ENCODE measurements around the gene VPS39. TPM values are rescaled to one million over a fixed set of nuclear protein-coding genes. Genes with fewer than 3 reads are reported as not detected.

Gene VPS39
- total and polyA plus RNA-seq, 2 experiments from 2014 or later = 28.8 to 43.9 TPM

DNA sequence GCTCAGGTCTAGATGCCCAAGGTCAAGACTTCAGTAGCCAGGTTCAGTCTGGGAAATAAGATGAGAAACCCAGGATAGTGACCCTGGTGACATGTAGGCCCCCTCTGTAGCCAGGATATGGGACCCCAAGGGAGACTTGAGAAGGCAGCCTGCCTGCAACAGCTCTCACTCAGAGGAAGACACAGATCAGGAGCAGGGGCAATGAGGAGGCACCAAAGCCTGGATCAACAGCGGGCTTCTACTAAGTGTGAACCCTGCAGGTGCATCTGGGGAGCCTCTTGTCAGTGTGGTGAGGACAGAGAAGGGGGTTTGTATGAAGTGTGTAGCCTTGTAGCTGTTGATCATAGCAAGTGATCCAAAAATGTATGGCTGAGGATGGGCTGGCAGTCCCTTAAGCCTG lies 77.1 kb downstream of the VPS39 start:
- Histone ChIP-seq H3K27ac (no peak overlapping the region), H2AFZ (no peak overlapping the region), H3K79me2 (no peaks in the 10 kb centered on the region), H3K4me2 (no peak overlapping the region), H3K4me1 (ENCODE audit: insufficient read depth) (no peaks in the 10 kb centered on the region), H4K20me1 (ENCODE audit: insufficient read depth, poor library complexity, severe bottlenecking) (no peaks in the 10 kb centered on the region), H3K4me3 (no peak overlapping the region), H3K9me3 (ENCODE audit: low read depth) (no peaks in the 10 kb centered on the region), H3K9me2 (replicated peaks; ENCODE audit: insufficient read depth) (no peaks in the 10 kb centered on the region), H3K27me3 (peaks cover 7% of the 10 kb centered on the region), H3K36me3 (replicated peaks; ENCODE audit: insufficient read depth, low read depth) (no peaks in the 10 kb centered on the region)
- WGBS (ENCODE audit: low lambda C conversion rate, missing lambda C conversion rate) = 100% methylated on average over 1 of the region's 1 CpG
- TF ChIP-seq EZH2 (IDR thresholded peaks at IDR 0.05; ENCODE audit: borderline replicate concordance) (no peak), EZH2phosphoT487 (IDR thresholded peaks at IDR 0.05; ENCODE audit: low read depth, severe bottlenecking, unreplicated experiment) (no peak)
- TF ChIP-seq, protein P1, sequence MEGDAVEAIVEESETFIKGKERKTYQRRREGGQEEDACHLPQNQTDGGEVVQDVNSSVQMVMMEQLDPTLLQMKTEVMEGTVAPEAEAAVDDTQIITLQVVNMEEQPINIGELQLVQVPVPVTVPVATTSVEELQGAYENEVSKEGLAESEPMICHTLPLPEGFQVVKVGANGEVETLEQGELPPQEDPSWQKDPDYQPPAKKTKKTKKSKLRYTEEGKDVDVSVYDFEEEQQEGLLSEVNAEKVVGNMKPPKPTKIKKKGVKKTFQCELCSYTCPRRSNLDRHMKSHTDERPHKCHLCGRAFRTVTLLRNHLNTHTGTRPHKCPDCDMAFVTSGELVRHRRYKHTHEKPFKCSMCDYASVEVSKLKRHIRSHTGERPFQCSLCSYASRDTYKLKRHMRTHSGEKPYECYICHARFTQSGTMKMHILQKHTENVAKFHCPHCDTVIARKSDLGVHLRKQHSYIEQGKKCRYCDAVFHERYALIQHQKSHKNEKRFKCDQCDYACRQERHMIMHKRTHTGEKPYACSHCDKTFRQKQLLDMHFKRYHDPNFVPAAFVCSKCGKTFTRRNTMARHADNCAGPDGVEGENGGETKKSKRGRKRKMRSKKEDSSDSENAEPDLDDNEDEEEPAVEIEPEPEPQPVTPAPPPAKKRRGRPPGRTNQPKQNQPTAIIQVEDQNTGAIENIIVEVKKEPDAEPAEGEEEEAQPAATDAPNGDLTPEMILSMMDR (IDR thresholded peaks at IDR 0.05; ENCODE audit: poor library complexity) = no peak
- no peak for DNase-seq (ENCODE audit: low spot score)

DNA sequence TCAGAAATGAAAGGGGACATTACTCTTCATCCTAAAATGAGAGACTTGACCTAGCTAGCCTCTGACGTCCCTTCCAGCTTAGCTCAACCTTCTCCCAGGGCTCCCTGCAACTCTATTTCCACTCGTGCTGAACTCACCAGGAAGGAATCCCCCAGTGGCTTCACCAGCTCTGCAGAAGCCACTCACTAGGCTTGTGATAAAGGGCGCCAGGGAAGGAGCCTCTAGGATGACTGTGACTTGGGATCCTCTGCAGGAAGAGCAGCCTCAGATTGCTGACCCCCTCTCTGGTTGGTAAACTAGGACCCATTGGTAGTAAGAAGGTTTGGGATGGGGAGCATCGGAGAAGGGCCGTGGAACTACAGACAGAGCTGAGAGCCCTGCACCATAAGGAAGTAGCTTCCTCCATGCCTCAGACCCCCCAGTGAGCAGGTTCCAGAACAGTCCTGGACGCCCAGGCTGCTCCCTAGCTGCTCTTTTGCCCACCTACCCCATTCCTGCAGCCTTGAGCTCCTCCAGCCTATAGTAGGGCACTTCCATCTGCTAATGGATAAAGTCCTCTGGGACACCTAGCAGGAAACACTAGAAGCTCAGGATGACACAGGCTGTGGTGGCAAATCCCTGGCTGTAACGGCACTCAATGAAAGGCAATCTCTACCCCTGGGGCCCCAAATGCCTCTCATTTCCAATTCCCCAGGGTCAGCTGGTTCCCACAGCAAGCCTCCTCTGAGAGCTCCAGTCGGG lies 77.7 kb downstream of the VPS39 start:
- Histone ChIP-seq H3K79me2 (no peaks in the 10 kb centered on the region), H2AFZ (no peak overlapping the region), H3K4me1 (ENCODE audit: insufficient read depth) (no peaks in the 10 kb centered on the region), H3K27ac (no peak overlapping the region), H3K9me3 (ENCODE audit: low read depth) (no peaks in the 10 kb centered on the region), H3K27me3 (peaks cover 7% of the 10 kb centered on the region), H3K9me2 (replicated peaks; ENCODE audit: insufficient read depth) (no peaks in the 10 kb centered on the region), H4K20me1 (ENCODE audit: insufficient read depth, poor library complexity, severe bottlenecking) (no peaks in the 10 kb centered on the region), H3K4me2 (no peak overlapping the region), H3K4me3 (no peak overlapping the region), H3K36me3 (replicated peaks; ENCODE audit: insufficient read depth, low read depth) (no peaks in the 10 kb centered on the region)
- 69% methylated on average over 8 of the region's 8 CpGs for WGBS (ENCODE audit: low lambda C conversion rate, missing lambda C conversion rate)
- TF ChIP-seq, protein P1 (IDR thresholded peaks at IDR 0.05; ENCODE audit: poor library complexity) = no peak
- TF ChIP-seq EZH2 (IDR thresholded peaks at IDR 0.05; ENCODE audit: borderline replicate concordance) = no peak
- no peak for TF ChIP-seq EZH2phosphoT487 (IDR thresholded peaks at IDR 0.05; ENCODE audit: low read depth, severe bottlenecking, unreplicated experiment)
- DNase-seq (ENCODE audit: low spot score) = no peak

DNA sequence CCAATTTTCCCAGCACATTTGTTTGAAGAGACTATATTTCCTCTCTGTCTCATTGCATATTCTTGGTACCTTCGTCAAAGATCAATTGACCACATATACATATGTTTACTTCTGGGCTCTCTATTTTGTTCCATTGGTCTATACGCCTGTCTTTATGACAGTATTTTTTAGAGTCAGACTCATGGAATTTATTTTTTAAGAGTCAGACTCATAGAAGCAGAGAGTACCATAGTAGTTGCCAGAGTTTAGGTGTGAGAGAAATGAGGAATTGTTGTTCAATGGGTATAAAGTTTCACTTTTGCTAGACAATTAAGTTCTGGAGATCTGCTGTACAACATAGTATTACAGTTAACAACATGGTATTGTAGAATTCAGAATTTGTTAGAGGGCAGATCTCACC lies 78.7 kb downstream of the VPS39 start:
- no peak overlapping the region for H3K27ac ChIP-seq
- DNase-seq (ENCODE audit: low spot score) = no peak
- H3K9me3 ChIP-seq (ENCODE audit: low read depth) = no peaks in the 10 kb centered on the region
- no peak overlapping the region for H2AFZ ChIP-seq
- peaks cover 7% of the 10 kb centered on the region for H3K27me3 ChIP-seq
- H3K4me2 ChIP-seq = no peak overlapping the region
- no peaks in the 10 kb centered on the region for H3K4me1 ChIP-seq (ENCODE audit: insufficient read depth)
- TF ChIP-seq EZH2phosphoT487 (IDR thresholded peaks at IDR 0.05; ENCODE audit: low read depth, severe bottlenecking, unreplicated experiment) (no peak), EZH2 (IDR thresholded peaks at IDR 0.05; ENCODE audit: borderline replicate concordance) (no peak)
- H3K36me3 ChIP-seq (replicated peaks; ENCODE audit: insufficient read depth, low read depth) = no peaks in the 10 kb centered on the region
- no peak overlapping the region for H3K4me3 ChIP-seq
- H3K79me2 ChIP-seq = no peaks in the 10 kb centered on the region
- no peaks in the 10 kb centered on the region for H4K20me1 ChIP-seq (ENCODE audit: insufficient read depth, poor library complexity, severe bottlenecking)
- 94% methylated on average over 2 of the region's 2 CpGs for WGBS (ENCODE audit: low lambda C conversion rate, missing lambda C conversion rate)
- H3K9me2 ChIP-seq (replicated peaks; ENCODE audit: insufficient read depth) = no peaks in the 10 kb centered on the region

DNA sequence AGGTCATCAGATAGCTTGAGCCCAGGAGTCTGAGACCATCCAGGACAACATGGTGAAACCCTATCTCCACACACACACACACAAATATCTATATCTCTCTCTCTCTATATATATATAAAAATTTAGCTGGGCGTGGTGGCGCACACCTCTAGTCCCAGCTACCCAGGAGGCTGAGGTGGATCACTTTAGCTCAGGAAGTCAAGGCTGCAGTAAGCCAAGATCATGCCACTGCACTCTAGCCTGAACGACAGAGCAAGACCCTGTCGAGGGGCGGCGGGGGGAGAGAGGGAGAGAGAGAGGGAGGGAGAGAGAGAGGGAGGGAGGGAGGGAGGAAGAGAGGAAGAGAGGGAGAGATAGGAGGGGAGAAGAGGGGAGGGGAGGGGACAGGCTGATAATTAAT lies 79.6 kb downstream of the VPS39 start:
- Histone ChIP-seq H4K20me1 (ENCODE audit: insufficient read depth, poor library complexity, severe bottlenecking) (no peaks in the 10 kb centered on the region), H3K9me2 (replicated peaks; ENCODE audit: insufficient read depth) (no peaks in the 10 kb centered on the region), H3K4me1 (ENCODE audit: insufficient read depth) (no peaks in the 10 kb centered on the region), H3K4me2 (no peak overlapping the region), H2AFZ (no peak overlapping the region), H3K27ac (no peak overlapping the region), H3K9me3 (ENCODE audit: low read depth) (no peaks in the 10 kb centered on the region), H3K4me3 (no peak overlapping the region), H3K36me3 (replicated peaks; ENCODE audit: insufficient read depth, low read depth) (no peaks in the 10 kb centered on the region), H3K79me2 (no peaks in the 10 kb centered on the region), H3K27me3 (peaks cover 7% of the 10 kb centered on the region)
- TF ChIP-seq EZH2 (IDR thresholded peaks at IDR 0.05; ENCODE audit: borderline replicate concordance) (no peak), EZH2phosphoT487 (IDR thresholded peaks at IDR 0.05; ENCODE audit: low read depth, severe bottlenecking, unreplicated experiment) (no peak)
- TF ChIP-seq, protein P1 (IDR thresholded peaks at IDR 0.05; ENCODE audit: poor library complexity) = no peak
- 78% methylated on average over 6 of the region's 6 CpGs for WGBS (ENCODE audit: low lambda C conversion rate, missing lambda C conversion rate)
- no peak for DNase-seq (ENCODE audit: low spot score)

Data from hepatocyte (in vitro differentiated cells).